Measurements from ENCODE around the gene RAET1E. TPM values are rescaled to one million over a fixed set of nuclear protein-coding genes. Genes with fewer than 3 reads are reported as not detected.

Gene RAET1E
- total and polyA plus RNA-seq, 9 of the 15 experiments (the other 6 are each of a cell fraction or from before 2014, with no cell fraction given): not detected

DNA sequence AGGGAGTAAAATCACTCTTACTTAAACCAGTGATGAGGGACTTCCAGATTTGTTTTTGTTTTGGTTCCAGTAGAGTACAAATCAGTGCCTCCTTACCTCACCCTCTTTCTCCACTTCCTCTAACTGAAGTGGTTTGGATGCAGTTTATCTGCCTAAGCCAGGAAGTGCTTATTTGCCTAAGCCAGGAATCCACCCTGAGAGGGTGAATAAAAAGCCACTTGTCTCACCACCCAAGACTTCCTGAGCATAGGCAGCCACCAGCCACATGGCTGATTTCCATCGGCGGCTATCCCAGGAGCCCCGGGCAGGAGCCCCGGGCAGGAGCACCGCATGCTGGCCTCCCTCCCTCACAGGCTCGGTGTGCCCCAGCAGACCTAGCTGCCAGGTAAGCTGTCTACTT is 45.7 kb downstream of the RAET1E start:
- no peaks in the 10 kb centered on the region for H3K36me3 ChIP-seq (ENCODE audit: control insufficient read depth, insufficient read depth, low read length)
- H3K27me3 ChIP-seq (ENCODE audit: control insufficient read depth in 2 of 2, insufficient read depth in 2 of 2, low read length in 2 of 2): peaks cover 10 to 13% of the 10 kb centered on the region in 2 experiments; a peak in 3 of 5 replicates
- ChIA-PET POLR2A (interaction anchor here (0.7 kb wide), 1 partner anchor 283 kb away, joined by 3 read pairs; no protein-coding TSS in a partner anchor), CTCF (ENCODE audit: low intra/inter-chr PET ratio) (no interaction called here)
- no peak overlapping the region for H3K27ac ChIP-seq (ENCODE audit: extremely low read depth, low read depth, low read length)
- no peak overlapping the region for H3K9ac ChIP-seq (ENCODE audit: insufficient read depth in 1 of 2, low read depth in 2 of 2, low read length in 2 of 2)
- H3K9me3 ChIP-seq (replicated peaks; ENCODE audit: control insufficient read depth, insufficient read depth, low read depth, low read length): no peaks in the 10 kb centered on the region
- intact Hi-C loops (cut with micrococcal nuclease): no loop called here
- H2AFZ ChIP-seq (ENCODE audit: low read depth, low read length): no peak overlapping the region
- 3% methylated on average over 6 of the region's 6 CpGs for WGBS (ENCODE audit: insufficient coverage, low coverage, missing lambda C conversion rate)
- DNase-seq (ENCODE audit: extremely low read depth in 1 of 4, low spot score in 3 of 4) (no peak), ATAC-seq (peak; percentile 37; the same call in 2 of the 3 replicates), FAIRE-seq (no peak)
- no peaks in the 10 kb centered on the region for H3K79me2 ChIP-seq (ENCODE audit: control insufficient read depth, insufficient read depth, low read length)
- H3K4me1 ChIP-seq (replicated peaks in 1 of 2; ENCODE audit: control insufficient read depth in 2 of 2, insufficient read depth in 2 of 2, low read length in 2 of 2): peaks cover 4% of the 10 kb centered on the region in 2 experiments; a peak in 4 of 5 replicates
- in situ Hi-C loops (cut with MboI): no loop called here
- peak; percentile 65 for TF ChIP-seq CXXC5 (CRISPR knock-in tag; IDR thresholded peaks at IDR 0.05)
- peak; percentile 62 for TF ChIP-seq TCF3 (CRISPR knock-in tag; IDR thresholded peaks at IDR 0.05)
- peak; percentile 95 for TF ChIP-seq SPI1 (IDR thresholded peaks at IDR 0.05; ENCODE audit: borderline replicate concordance, low read depth, low read length)
- peak; percentile 45; the same call in 1 of the 2 replicates for TF ChIP-seq SOX6 (IDR thresholded peaks at IDR 0.05)
- no peak for TF ChIP-seq PHTF2 (CRISPR knock-in tag; IDR thresholded peaks at IDR 0.05)
- TF ChIP-seq FOXA3 (CRISPR knock-in tag; conservative IDR thresholded peaks at IDR 0.05 in 1 of 2, IDR thresholded peaks at IDR 0.05 in 1 of 2): peak in 1 of 2 experiments; percentile 71; a peak in 2 of 4 replicates
- TF ChIP-seq HDAC1 (IDR thresholded peaks at IDR 0.05): peak in 1 of 2 experiments; percentile 92; a peak in 2 of 4 replicates
- TF ChIP-seq TAL1 (IDR thresholded peaks at IDR 0.05): peak; percentile 29; the same call in 1 of the 2 replicates
- TF ChIP-seq RCOR1 (IDR thresholded peaks at IDR 0.05; ENCODE audit: borderline replicate concordance in 1 of 2, low read depth in 2 of 2, low read length in 2 of 2): peak; percentile 80 to 98; a peak in 3 of 4 replicates
- no peak for TF ChIP-seq ZNF133 (CRISPR knock-in tag; IDR thresholded peaks at IDR 0.05)
- peak; percentile 39; the same call in 1 of the 2 replicates for TF ChIP-seq ETV1 (tag; conservative IDR thresholded peaks at IDR 0.05; ENCODE audit: low read depth)
- TF ChIP-seq SMAD4 (CRISPR knock-in tag; conservative IDR thresholded peaks at IDR 0.05): 0 out of 2 replicates have a peak, but pooled peaks have one; percentile 39
- TF ChIP-seq NFIC (IDR thresholded peaks at IDR 0.05): peak; percentile 15; the same call in 1 of the 2 replicates
- peak; percentile 97 to 98 for TF ChIP-seq KDM1A (IDR thresholded peaks at IDR 0.05)
- TF ChIP-seq ARID1B (IDR thresholded peaks at IDR 0.05): 0 out of 2 replicates have a peak, but pooled peaks have one; percentile 27
- TF ChIP-seq CBFA2T3 (IDR thresholded peaks at IDR 0.05): peak; percentile 70
- TF ChIP-seq NCOA1 (IDR thresholded peaks at IDR 0.05; ENCODE audit: low read depth): no peak
- TF ChIP-seq CTBP1 (IDR thresholded peaks at IDR 0.05; ENCODE audit: borderline replicate concordance): 0 out of 2 replicates have a peak, but pooled peaks have one; percentile 31
- no peak for TF ChIP-seq TEAD1 (CRISPR knock-in tag; IDR thresholded peaks at IDR 0.05)
- peak; percentile 96 for TF ChIP-seq HDAC2 (IDR thresholded peaks at IDR 0.05)
- 0 out of 2 replicates have a peak, but pooled peaks have one; percentile 46 for TF ChIP-seq FOXP1 (CRISPR knock-in tag; IDR thresholded peaks at IDR 0.05)
- TF ChIP-seq, protein P1, sequence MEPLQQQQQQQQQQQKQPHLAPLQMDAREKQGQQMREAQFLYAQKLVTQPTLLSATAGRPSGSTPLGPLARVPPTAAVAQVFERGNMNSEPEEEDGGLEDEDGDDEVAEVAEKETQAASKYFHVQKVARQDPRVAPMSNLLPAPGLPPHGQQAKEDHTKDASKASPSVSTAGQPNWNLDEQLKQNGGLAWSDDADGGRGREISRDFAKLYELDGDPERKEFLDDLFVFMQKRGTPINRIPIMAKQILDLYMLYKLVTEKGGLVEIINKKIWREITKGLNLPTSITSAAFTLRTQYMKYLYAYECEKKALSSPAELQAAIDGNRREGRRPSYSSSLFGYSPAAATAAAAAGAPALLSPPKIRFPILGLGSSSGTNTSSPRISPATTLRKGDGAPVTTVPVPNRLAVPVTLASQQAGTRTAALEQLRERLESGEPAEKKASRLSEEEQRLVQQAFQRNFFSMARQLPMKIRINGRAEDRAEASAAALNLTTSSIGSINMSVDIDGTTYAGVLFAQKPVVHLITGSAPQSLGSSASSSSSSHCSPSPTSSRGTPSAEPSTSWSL (CRISPR knock-in tag; IDR thresholded peaks at IDR 0.05; ENCODE audit: borderline replicate concordance): no peak
- TF ChIP-seq TEAD4 (IDR thresholded peaks at IDR 0.05; ENCODE audit: low read length): peak; percentile 61
- no peak for TF ChIP-seq TEAD4 (CRISPR knock-in tag; IDR thresholded peaks at IDR 0.05; ENCODE audit: borderline replicate concordance)
- H3K4me3 ChIP-seq: no peak overlapping the region
- H4K20me1 ChIP-seq (replicated peaks; ENCODE audit: control insufficient read depth, insufficient read depth, low read length): peaks cover 3% of the 10 kb centered on the region
- BruUV-seq (replicated peaks): no TSS peak
- no peaks in the 10 kb centered on the region for H3K9me1 ChIP-seq (ENCODE audit: control insufficient read depth, insufficient read depth, low read length)
- H3K4me2 ChIP-seq (ENCODE audit: insufficient read depth, low read length): no peak overlapping the region

Measured in K562 (cell line).